Measurements from ENCODE around the gene AAK1.
"Not testable (repeated sequence)": the region's sequence is repeated elsewhere in the genome, so short reads cannot be mapped to it uniquely, and the experiment has no call there.

The AAK1 gene

GRCh38 chr2:69624611-69625010 is 18.9 kb downstream of the AAK1 start:
- DNase-seq = no peak

GRCh38 chr2:69624131-69624530 is 19.4 kb downstream of the AAK1 start:
- DNase-seq = no peak

- DNase-seq = no peak
Measured at GRCh38 chr2:69623236-69623635, 20.3 kb downstream of the AAK1 start.

GRCh38 chr2:69622805-69623204 is 20.7 kb downstream of the AAK1 start:
- DNase-seq = not testable (repeated sequence)

- not testable (repeated sequence) for DNase-seq
Measured at GRCh38 chr2:69622017-69622540, 21.5 kb downstream of the AAK1 start.

- DNase-seq = no peak
Measured at GRCh38 chr2:69621440-69621839, 22.1 kb downstream of the AAK1 start.

- no peak for DNase-seq
Measured at GRCh38 chr2:69620870-69621269, 22.7 kb downstream of the AAK1 start.

GRCh38 chr2:69619725-69620124 is 23.8 kb downstream of the AAK1 start:
- DNase-seq = peak; percentile 39

- DNase-seq = no peak
Measured at GRCh38 chr2:69618362-69618761, 25.2 kb downstream of the AAK1 start.

- DNase-seq = no peak
Measured at GRCh38 chr2:69617744-69618143, 25.8 kb downstream of the AAK1 start.

- DNase-seq = no peak
Measured at GRCh38 chr2:69616755-69617154, 26.8 kb downstream of the AAK1 start.

GRCh38 chr2:69615969-69616368 is 27.6 kb downstream of the AAK1 start:
- no peak for DNase-seq

GRCh38 chr2:69615078-69615625 is 28.4 kb downstream of the AAK1 start:
- DNase-seq = no peak

GRCh38 chr2:69612707-69613106 is 30.8 kb downstream of the AAK1 start:
- DNase-seq = no peak

- no peak for DNase-seq
Measured at GRCh38 chr2:69612200-69612599, 31.3 kb downstream of the AAK1 start.

- DNase-seq = no peak
Measured at GRCh38 chr2:69608109-69608508, 35.4 kb downstream of the AAK1 start.

GRCh38 chr2:69606771-69607170 is 36.8 kb downstream of the AAK1 start:
- not testable (repeated sequence) for DNase-seq

GRCh38 chr2:69605284-69605683 is 38.3 kb downstream of the AAK1 start:
- DNase-seq = no peak

GRCh38 chr2:69604836-69605235 is 38.7 kb downstream of the AAK1 start:
- no peak for DNase-seq

GRCh38 chr2:69604026-69604678 is 39.4 kb downstream of the AAK1 start:
- no peak for DNase-seq

GRCh38 chr2:69603146-69603743 is 40.3 kb downstream of the AAK1 start:
- DNase-seq = no peak

GRCh38 chr2:69601179-69601612 is 42.3 kb downstream of the AAK1 start:
- DNase-seq = no peak

GRCh38 chr2:69600425-69600824 is 43.1 kb downstream of the AAK1 start:
- DNase-seq = no peak

Measured in left hindlimb (tissue), 1 donor.